Fibroblast of lung (primary cell): ENCODE results near the gene MARCKS. TPM values are rescaled to one million over a fixed set of nuclear protein-coding genes. Genes with fewer than 3 reads are reported as not detected.

Experiments used
- DNase-seq, 2 donors: peaks; one replicate each; pipeline versions ENCODE4 v3.0.0 to v3.0.0-alpha.2; 2010; ENCODE audit warnings: low read depth in 2 of 2
- H2AFZ ChIP-seq: 2 replicates; pipeline ENCODE4 v1.5.1; 2012; ENCODE audit warnings: low read length, control low read depth, inconsistent platforms
- H3K27ac ChIP-seq: 2 replicates; pipeline ENCODE4 v1.5.1; 2011; ENCODE audit warnings: low read length, control low read depth; ENCODE audit not compliant: insufficient read depth
- H3K27me3 ChIP-seq: 2 replicates; pipeline ENCODE4 v1.5.1; 2011; ENCODE audit warnings: mild to moderate bottlenecking, low read length; ENCODE audit not compliant: control insufficient read depth, insufficient read depth
- H3K36me3 ChIP-seq: 2 replicates; pipeline ENCODE4 v1.5.1; 2011; ENCODE audit warnings: low read length; ENCODE audit not compliant: control insufficient read depth, insufficient read depth
- H3K4me1 ChIP-seq: 2 replicates; pipeline ENCODE4 v1.5.1; 2011; ENCODE audit warnings: low read length; ENCODE audit not compliant: control insufficient read depth, insufficient read depth; ENCODE audit errors: extremely low read depth
- H3K4me2 ChIP-seq: 2 replicates; pipeline ENCODE4 v1.5.1; 2011; ENCODE audit warnings: low read length, control low read depth; ENCODE audit not compliant: insufficient read depth; ENCODE audit errors: extremely low read depth
- H3K4me3 ChIP-seq, 4 experiments: fragments of 200-600 bp in 1 of 4; sonication (generic) in 1 of 4; replicated peaks in 1 of 4; 2 replicates each; pipeline ENCODE4 v1.5.1; 2011 to 2016; ENCODE audit warnings: low read length in 4 of 4, low read depth in 3 of 4, mild to moderate bottlenecking in 3 of 4, control low read depth in 2 of 4, inconsistent platforms in 1 of 4, mixed read lengths in 1 of 4; ENCODE audit not compliant: insufficient read depth in 1 of 4; ENCODE audit errors: control extremely low read depth in 1 of 4
- H3K79me2 ChIP-seq: 2 replicates; pipeline ENCODE4 v1.5.1; 2012; ENCODE audit warnings: mild to moderate bottlenecking, low read length, inconsistent platforms; ENCODE audit not compliant: control insufficient read depth, insufficient read depth
- H3K9ac ChIP-seq: 2 replicates; pipeline ENCODE4 v1.5.1; 2011; ENCODE audit warnings: mild to moderate bottlenecking, low read length, control low read depth; ENCODE audit not compliant: insufficient read depth
- H3K9me3 ChIP-seq: 2 replicates; pipeline ENCODE4 v1.5.1; 2012; ENCODE audit warnings: low read depth, low read length; ENCODE audit not compliant: control insufficient read depth, insufficient read depth
- H4K20me1 ChIP-seq: 2 replicates; pipeline ENCODE4 v1.5.1; 2011; ENCODE audit warnings: low read length; ENCODE audit not compliant: control insufficient read depth, insufficient read depth; ENCODE audit errors: extremely low read depth
- CTCF ChIP-seq, 2 donors: IDR thresholded peaks in 1 of 2; conservative IDR thresholded peaks in 1 of 2; 1 replicate in 1 of 2; 2 replicates in 1 of 2; pipeline ENCODE4 v1.5.1; 2011 to 2012; ENCODE audit warnings: low read length in 2 of 2, control low read depth in 1 of 2, inconsistent platforms in 1 of 2, low read depth in 1 of 2, mild to moderate bottlenecking in 1 of 2
- EZH2 ChIP-seq: IDR thresholded peaks from 2 replicates; pipeline ENCODE4 v1.5.1; 2012; ENCODE audit warnings: low read length, control low read depth, mild to moderate bottlenecking; ENCODE audit errors: missing control alignments
- polyA plus RNA-seq, 2 donors: library from polyadenylated mRNA; depleted of rRNA in 1 of 2; stranded (reverse) in 1 of 2; unstranded in 1 of 2; fragments of >200 nt; gene quantifications; 2 replicates each; pipeline ENCODE4 v1.2.1, GENCODE V29; 2011 to 2012; ENCODE audit warnings: missing spikeins in 1 of 2
- total RNA-seq: library from RNA; depleted of rRNA; stranded (reverse); fragments of >200 nt; gene quantifications from 2 replicates; pipeline ENCODE4 v1.2.1, GENCODE V29; 2014

The MARCKS gene
- total and polyA plus RNA-seq, 2 donors (not counting 1 experiment from before 2014, with no cell fraction given) = 103 to 121 TPM

GRCh38 chr6:113824866-113825265 lies 32.3 kb upstream of the MARCKS start:
- H4K20me1 ChIP-seq = no peaks in the 10 kb centered on the region
- no peaks in the 10 kb centered on the region for H3K9me3 ChIP-seq
- no peak overlapping the region for H3K4me2 ChIP-seq
- H3K27me3 ChIP-seq = no peaks in the 10 kb centered on the region
- no peak overlapping the region for H3K27ac ChIP-seq
- no peak for DNase-seq
- TF ChIP-seq CTCF (conservative IDR thresholded peaks at IDR 0.05 in 1 of 2, IDR thresholded peaks at IDR 0.05 in 1 of 2; ENCODE audit: low read depth in 1 of 2, low read length in 2 of 2) (no peak), EZH2 (no peak)
- no peak overlapping the region for H3K4me3 ChIP-seq
- H3K36me3 ChIP-seq = no peaks in the 10 kb centered on the region
- H3K4me1 ChIP-seq = peaks cover 4% of the 10 kb centered on the region
- H2AFZ ChIP-seq = no peak overlapping the region
- no peaks in the 10 kb centered on the region for H3K79me2 ChIP-seq
- no peak overlapping the region for H3K9ac ChIP-seq

- peak overlapping the region; percentile 7 for H3K4me2 ChIP-seq
- peaks cover 4% of the 10 kb centered on the region for H3K4me1 ChIP-seq
- H3K36me3 ChIP-seq = no peaks in the 10 kb centered on the region
- H3K9ac ChIP-seq = no peak overlapping the region
- H3K9me3 ChIP-seq = no peaks in the 10 kb centered on the region
- no peak overlapping the region for H2AFZ ChIP-seq
- no peaks in the 10 kb centered on the region for H4K20me1 ChIP-seq
- no peaks in the 10 kb centered on the region for H3K27me3 ChIP-seq
- H3K27ac ChIP-seq = no peak overlapping the region
- TF ChIP-seq EZH2 = no peak
- TF ChIP-seq CTCF (conservative IDR thresholded peaks at IDR 0.05 in 1 of 2, IDR thresholded peaks at IDR 0.05 in 1 of 2; ENCODE audit: low read depth in 1 of 2, low read length in 2 of 2) = no peak
- H3K79me2 ChIP-seq = no peaks in the 10 kb centered on the region
- DNase-seq = peak; percentile 92 to 93
- no peak overlapping the region for H3K4me3 ChIP-seq
Observed at GRCh38 chr6:113825781-113826180, 31.4 kb upstream of the MARCKS start.

- no peak for DNase-seq
- no peak for TF ChIP-seq EZH2
- TF ChIP-seq CTCF (conservative IDR thresholded peaks at IDR 0.05 in 1 of 2, IDR thresholded peaks at IDR 0.05 in 1 of 2; ENCODE audit: low read depth in 1 of 2, low read length in 2 of 2) = no peak
- no peaks in the 10 kb centered on the region for H3K36me3 ChIP-seq
- H3K9me3 ChIP-seq = no peaks in the 10 kb centered on the region
- H3K27me3 ChIP-seq = no peaks in the 10 kb centered on the region
- no peak overlapping the region for H3K4me3 ChIP-seq
- H3K4me2 ChIP-seq = no peak overlapping the region
- no peak overlapping the region for H3K27ac ChIP-seq
- H4K20me1 ChIP-seq = no peaks in the 10 kb centered on the region
- no peak overlapping the region for H2AFZ ChIP-seq
- H3K79me2 ChIP-seq = no peaks in the 10 kb centered on the region
- H3K4me1 ChIP-seq = peaks cover 4% of the 10 kb centered on the region
- no peak overlapping the region for H3K9ac ChIP-seq
Observed at GRCh38 chr6:113828984-113829695, 28.0 kb upstream of the MARCKS start.
